ENCODE results near the gene KRT4.

- TF ChIP-seq CTCF (IDR thresholded peaks at IDR 0.05; ENCODE audit: extremely low read depth in 1 of 2, insufficient read depth in 1 of 2, low read depth in 1 of 2, low read length in 2 of 2) (no peak), EZH2 (IDR thresholded peaks at IDR 0.05; ENCODE audit: borderline replicate concordance, low read depth, low read length, severe bottlenecking) (no peak), MAX (IDR thresholded peaks at IDR 0.05; ENCODE audit: insufficient read depth, insufficient read length) (no peak), POLR2A (IDR thresholded peaks at IDR 0.05; ENCODE audit: low read depth, low read length) (no peak), POLR2AphosphoS5 (IDR thresholded peaks at IDR 0.05; ENCODE audit: insufficient read depth, low read depth, low read length) (no peak), JUN (IDR thresholded peaks at IDR 0.05; ENCODE audit: borderline replicate concordance, insufficient read depth, insufficient read length, low read depth) (no peak), FOS (IDR thresholded peaks at IDR 0.05; ENCODE audit: borderline replicate concordance, insufficient read depth, low read length) (no peak), GATA2 (IDR thresholded peaks at IDR 0.05; ENCODE audit: insufficient read depth, insufficient read length, low read depth, low read length) (no peak)
These were observed 20.7 kb upstream of the KRT4 start for GRCh38 chr12:52834727-52835001.
